Activated naive CD8-positive, alpha-beta T cell treated with anti-CD3 and anti-CD28 coated beads for 36 hours (primary cell): ENCODE data around the gene CTNS. TPM values are rescaled to one million over a fixed set of nuclear protein-coding genes. Genes with fewer than 3 reads are reported as not detected.

Experiments used
- DNase-seq: peaks from one replicate; pipeline ENCODE4 v3.0.0; 2021
- H3K27ac Mint-ChIP-seq: one replicate; pipeline ENCODE4 v1.8.0; 2022; ENCODE audit warnings: mild to moderate bottlenecking, moderate library complexity, mixed read lengths
- H3K27me3 Mint-ChIP-seq: one replicate; pipeline ENCODE4 v1.8.0; 2022; ENCODE audit warnings: mild to moderate bottlenecking, mixed read lengths
- H3K36me3 Mint-ChIP-seq: one replicate; pipeline ENCODE4 v1.8.0; 2021; ENCODE audit warnings: mild to moderate bottlenecking, mixed read lengths
- H3K4me1 Mint-ChIP-seq: one replicate; pipeline ENCODE4 v1.8.0; 2021; ENCODE audit warnings: mixed read lengths
- H3K4me3 Mint-ChIP-seq: one replicate; pipeline ENCODE4 v1.8.0; 2022; ENCODE audit warnings: mild to moderate bottlenecking, moderate library complexity, mixed read lengths
- H3K9me3 Mint-ChIP-seq: one replicate; pipeline ENCODE4 v1.8.0; 2022; ENCODE audit warnings: mixed read lengths
- total RNA-seq, 2 experiments: library from RNA; stranded (reverse); gene quantifications; one replicate each; pipeline ENCODE4 v1.2.3, GENCODE V29; 2021

Gene CTNS
- total RNA-seq, 2 experiments from 2014 or later = 10.6 to 11.0 TPM

- DNase-seq = no peak
- no peak overlapping the region for H3K27ac Mint-ChIP-seq
- H3K9me3 Mint-ChIP-seq = no peaks in the 10 kb centered on the region
- H3K4me1 Mint-ChIP-seq = no peaks in the 10 kb centered on the region
- no peaks in the 10 kb centered on the region for H3K27me3 Mint-ChIP-seq
- H3K36me3 Mint-ChIP-seq = peaks cover 7% of the 10 kb centered on the region
- no peak overlapping the region for H3K4me3 Mint-ChIP-seq
Observed at GRCh38 chr17:3609689-3610088, 26.9 kb upstream of the CTNS start.

GRCh38 chr17:3610523-3610922 lies 26.0 kb upstream of the CTNS start:
- Mint-ChIP-seq H3K27ac (no peak overlapping the region), H3K27me3 (no peaks in the 10 kb centered on the region), H3K4me1 (no peaks in the 10 kb centered on the region), H3K36me3 (peaks cover 12% of the 10 kb centered on the region), H3K4me3 (no peak overlapping the region), H3K9me3 (no peaks in the 10 kb centered on the region)
- no peak for DNase-seq

- Mint-ChIP-seq H3K9me3 (no peaks in the 10 kb centered on the region), H3K36me3 (peaks cover 27% of the 10 kb centered on the region), H3K4me1 (no peaks in the 10 kb centered on the region), H3K27ac (no peak overlapping the region), H3K27me3 (no peaks in the 10 kb centered on the region), H3K4me3 (no peak overlapping the region)
- no peak for DNase-seq
Observed at GRCh38 chr17:3613124-3613523, 23.4 kb upstream of the CTNS start.

GRCh38 chr17:3615160-3615870 lies 21.2 kb upstream of the CTNS start:
- Mint-ChIP-seq H3K4me1 (no peaks in the 10 kb centered on the region), H3K27me3 (no peaks in the 10 kb centered on the region), H3K36me3 (peaks cover 47% of the 10 kb centered on the region), H3K9me3 (no peaks in the 10 kb centered on the region), H3K27ac (no peak overlapping the region), H3K4me3 (no peak overlapping the region)
- no peak for DNase-seq

- no peak for DNase-seq
- no peak overlapping the region for H3K4me3 Mint-ChIP-seq
- H3K27me3 Mint-ChIP-seq = no peaks in the 10 kb centered on the region
- H3K27ac Mint-ChIP-seq = no peak overlapping the region
- no peaks in the 10 kb centered on the region for H3K9me3 Mint-ChIP-seq
- H3K36me3 Mint-ChIP-seq = peaks cover 43% of the 10 kb centered on the region
- no peaks in the 10 kb centered on the region for H3K4me1 Mint-ChIP-seq
Observed at GRCh38 chr17:3621146-3621720, 15.3 kb upstream of the CTNS start.

GRCh38 chr17:3622977-3623594 lies 13.5 kb upstream of the CTNS start:
- no peak overlapping the region for H3K27ac Mint-ChIP-seq
- no peaks in the 10 kb centered on the region for H3K9me3 Mint-ChIP-seq
- peaks cover 32% of the 10 kb centered on the region for H3K36me3 Mint-ChIP-seq
- H3K27me3 Mint-ChIP-seq = no peaks in the 10 kb centered on the region
- no peaks in the 10 kb centered on the region for H3K4me1 Mint-ChIP-seq
- H3K4me3 Mint-ChIP-seq = no peak overlapping the region
- DNase-seq = no peak

GRCh38 chr17:3626831-3627768 lies 9.5 kb upstream of the CTNS start:
- Mint-ChIP-seq H3K36me3 (peaks cover 8% of the 10 kb centered on the region), H3K4me3 (no peak overlapping the region)
- no peak for DNase-seq

GRCh38 chr17:3627769-3628167 lies 8.8 kb upstream of the CTNS start:
- Mint-ChIP-seq H3K9me3 (no peaks in the 10 kb centered on the region), H3K36me3 (peaks cover 8% of the 10 kb centered on the region), H3K4me3 (no peak overlapping the region), H3K27ac (no peak overlapping the region), H3K4me1 (no peaks in the 10 kb centered on the region), H3K27me3 (no peaks in the 10 kb centered on the region)
- no peak for DNase-seq

More at GRCh38 chr17:3626831-3627768, 9.5 kb upstream of the CTNS start:
- Mint-ChIP-seq H3K9me3 (no peaks in the 10 kb centered on the region), H3K27me3 (no peaks in the 10 kb centered on the region), H3K4me1 (no peaks in the 10 kb centered on the region), H3K27ac (no peak overlapping the region)

GRCh38 chr17:3630781-3631180 lies 5.8 kb upstream of the CTNS start:
- Mint-ChIP-seq H3K27ac (no peak overlapping the region), H3K9me3 (no peaks in the 10 kb centered on the region), H3K4me1 (peaks cover 9% of the 10 kb centered on the region), H3K4me3 (no peak overlapping the region), H3K27me3 (no peaks in the 10 kb centered on the region), H3K36me3 (peaks cover 11% of the 10 kb centered on the region)
- DNase-seq = no peak

GRCh38 chr17:3632287-3632686 lies 4.3 kb upstream of the CTNS start:
- H3K27ac Mint-ChIP-seq = no peak overlapping the region

GRCh38 chr17:3635474-3636153 lies 946 bp upstream of the CTNS start:
- Mint-ChIP-seq H3K9me3 (no peaks in the 10 kb centered on the region), H3K36me3 (peaks cover 3% of the 10 kb centered on the region), H3K4me3 (peak overlapping the region; percentile 96), H3K27me3 (no peaks in the 10 kb centered on the region), H3K27ac (peak overlapping the region; percentile 68), H3K4me1 (peaks cover 30% of the 10 kb centered on the region)
- no peak for DNase-seq

More at GRCh38 chr17:3632287-3632686, 4.3 kb upstream of the CTNS start:
- Mint-ChIP-seq H3K4me1 (peaks cover 12% of the 10 kb centered on the region), H3K9me3 (no peaks in the 10 kb centered on the region), H3K36me3 (peaks cover 4% of the 10 kb centered on the region), H3K27me3 (no peaks in the 10 kb centered on the region), H3K4me3 (no peak overlapping the region)
- DNase-seq = no peak

GRCh38 chr17:3636908-3637373 lies 381 bp downstream of the CTNS start:
- no peak for DNase-seq
- Mint-ChIP-seq H3K27me3 (no peaks in the 10 kb centered on the region), H3K9me3 (no peaks in the 10 kb centered on the region), H3K4me1 (peaks cover 30% of the 10 kb centered on the region), H3K27ac (no peak overlapping the region), H3K4me3 (peak overlapping the region; percentile 96), H3K36me3 (peaks cover 6% of the 10 kb centered on the region)

GRCh38 chr17:3639981-3640596 lies 3.5 kb downstream of the CTNS start:
- H3K36me3 Mint-ChIP-seq = peaks cover 3% of the 10 kb centered on the region
- peak overlapping the region; percentile 88 for H3K27ac Mint-ChIP-seq
- no peaks in the 10 kb centered on the region for H3K9me3 Mint-ChIP-seq
- H3K4me1 Mint-ChIP-seq = peaks cover 26% of the 10 kb centered on the region
- H3K4me3 Mint-ChIP-seq = peak overlapping the region; percentile 60
- no peaks in the 10 kb centered on the region for H3K27me3 Mint-ChIP-seq
- peak; percentile 35 for DNase-seq

GRCh38 chr17:3641014-3641413 lies 4.5 kb downstream of the CTNS start:
- Mint-ChIP-seq H3K4me1 (peaks cover 23% of the 10 kb centered on the region), H3K9me3 (no peaks in the 10 kb centered on the region), H3K27me3 (no peaks in the 10 kb centered on the region), H3K4me3 (no peak overlapping the region), H3K36me3 (peaks cover 3% of the 10 kb centered on the region), H3K27ac (peak overlapping the region; percentile 54)
- no peak for DNase-seq
